Activated CD4-positive, alpha-beta T cell treated with anti-CD3 and anti-CD28 coated beads for 36 hours (primary cell): Measurements from ENCODE around the gene SULT1B1. TPM values are rescaled to one million over a fixed set of nuclear protein-coding genes. Genes with fewer than 3 reads are reported as not detected.

ENCODE experiments used
- ATAC-seq: fragments of 200-7000 bp; cut with Tn5 transposase; one replicate; pipeline ENCODE4 v1.10.0; 2021; ENCODE audit warnings: mild to moderate bottlenecking, moderate library complexity
- CTCF ChIA-PET: fragments of 350-600 bp; sonication (Branson Sonifier 250); formaldehyde crosslinking; loops from one replicate; lab custom pipeline; 2021; ENCODE audit warnings: antibody characterized with exemption; lab: Charles Lee
- POLR2A ChIA-PET: fragments of 350-600 bp; sonication (Branson Sonifier 250); formaldehyde crosslinking; loops from one replicate; lab custom pipeline; 2021; ENCODE audit warnings: antibody characterized with exemption, inconsistent platforms; lab: Charles Lee
- DNase-seq: peaks from one replicate; pipeline ENCODE4 v3.0.0-alpha.2; 2020
- H3K27ac Mint-ChIP-seq: one replicate; pipeline ENCODE4 v1.8.0; 2021; ENCODE audit warnings: mixed read lengths
- H3K27me3 Mint-ChIP-seq: one replicate; pipeline ENCODE4 v1.8.0; 2021; ENCODE audit warnings: mixed read lengths
- H3K36me3 Mint-ChIP-seq: one replicate; pipeline ENCODE4 v1.8.0; 2021; ENCODE audit warnings: low read depth, mixed read lengths
- H3K4me1 Mint-ChIP-seq: one replicate; pipeline ENCODE4 v1.8.0; 2021; ENCODE audit warnings: mixed read lengths
- H3K4me3 Mint-ChIP-seq: one replicate; pipeline ENCODE4 v1.8.0; 2021; ENCODE audit warnings: mild to moderate bottlenecking, moderate library complexity, mixed read lengths
- H3K9me3 Mint-ChIP-seq: one replicate; pipeline ENCODE4 v1.8.0; 2021; ENCODE audit warnings: low read depth, mixed read lengths
- intact Hi-C, 2 experiments: fragments of 100-400 bp; cut with DNase I in 1 of 2; cut with micrococcal nuclease in 1 of 2; formaldehyde crosslinking; loops; one replicate each; pipeline versions ENCODE4 v1.14.2 to v1.15.1; 2022 to 2024; cut with DNase I, micrococcal nuclease
- total RNA-seq, 2 experiments: library from RNA; stranded (reverse); gene quantifications; one replicate each; pipeline ENCODE4 v1.2.3, GENCODE V29; 2021

Gene SULT1B1
- total RNA-seq, 2 experiments from 2014 or later: 2.8 to 2.9 TPM

- Mint-ChIP-seq H3K9me3 (peaks cover 4% of the 10 kb centered on the region), H3K27me3 (no peaks in the 10 kb centered on the region), H3K4me3 (no peak overlapping the region), H3K4me1 (peaks cover 3% of the 10 kb centered on the region), H3K27ac (no peak overlapping the region), H3K36me3 (peaks cover 10% of the 10 kb centered on the region)
- intact Hi-C loops: no loop called here
- CTCF ChIA-PET: no interaction called here
- no peak for ATAC-seq
- no peak for DNase-seq
- POLR2A ChIA-PET: no interaction called here
These were observed 33.4 kb downstream of the SULT1B1 start for GRCh38 chr4:69726971-69727370.

- DNase-seq (no peak), ATAC-seq (no peak)
- H3K9me3 Mint-ChIP-seq: no peaks in the 10 kb centered on the region
- intact Hi-C loops: no loop called here
- ChIA-PET CTCF (no interaction called here), POLR2A (no interaction called here)
- H3K27ac Mint-ChIP-seq: no peak overlapping the region
- no peaks in the 10 kb centered on the region for H3K27me3 Mint-ChIP-seq
- H3K4me3 Mint-ChIP-seq: no peak overlapping the region
- H3K36me3 Mint-ChIP-seq: peaks cover 5% of the 10 kb centered on the region
- H3K4me1 Mint-ChIP-seq: no peaks in the 10 kb centered on the region
These were observed 41.8 kb downstream of the SULT1B1 start for GRCh38 chr4:69718396-69719271.

GRCh38 chr4:69717778-69718177, 42.6 kb downstream of the SULT1B1 start:
- intact Hi-C loops: no loop called here
- no peak overlapping the region for H3K27ac Mint-ChIP-seq
- H3K4me1 Mint-ChIP-seq: no peaks in the 10 kb centered on the region
- H3K9me3 Mint-ChIP-seq: no peaks in the 10 kb centered on the region
- ATAC-seq (no peak), DNase-seq (no peak)
- no peak overlapping the region for H3K4me3 Mint-ChIP-seq
- no peaks in the 10 kb centered on the region for H3K27me3 Mint-ChIP-seq
- CTCF ChIA-PET: interaction anchor here (0.7 kb wide), 1 partner anchor 163 kb away, joined by 3 read pairs; no protein-coding TSS in a partner anchor
- POLR2A ChIA-PET: no interaction called here
- peaks cover 5% of the 10 kb centered on the region for H3K36me3 Mint-ChIP-seq

GRCh38 chr4:69716654-69717053, 43.8 kb downstream of the SULT1B1 start:
- ATAC-seq: no peak
- intact Hi-C loops: no loop called here
- H3K27me3 Mint-ChIP-seq: no peaks in the 10 kb centered on the region
- no peak overlapping the region for H3K27ac Mint-ChIP-seq
- DNase-seq: no peak
- no peaks in the 10 kb centered on the region for H3K9me3 Mint-ChIP-seq
- ChIA-PET POLR2A (no interaction called here), CTCF (no interaction called here)
- H3K4me3 Mint-ChIP-seq: no peak overlapping the region
- H3K4me1 Mint-ChIP-seq: no peaks in the 10 kb centered on the region
- H3K36me3 Mint-ChIP-seq: peaks cover 3% of the 10 kb centered on the region

- ATAC-seq (no peak), DNase-seq (no peak)
- H3K4me3 Mint-ChIP-seq: no peak overlapping the region
- no peaks in the 10 kb centered on the region for H3K36me3 Mint-ChIP-seq
- ChIA-PET CTCF (no interaction called here), POLR2A (no interaction called here)
- no peaks in the 10 kb centered on the region for H3K4me1 Mint-ChIP-seq
- intact Hi-C loops: loop anchor here in 1 of 2 experiments (5.0 kb wide), 1 partner anchor 73 kb away; no protein-coding TSS in a partner anchor
- H3K27ac Mint-ChIP-seq: no peak overlapping the region
- no peaks in the 10 kb centered on the region for H3K27me3 Mint-ChIP-seq
- peaks cover 6% of the 10 kb centered on the region for H3K9me3 Mint-ChIP-seq
These were observed 46.3 kb downstream of the SULT1B1 start for GRCh38 chr4:69714086-69714485.

- DNase-seq (no peak), ATAC-seq (no peak)
- CTCF ChIA-PET: no interaction called here
- H3K27me3 Mint-ChIP-seq: no peaks in the 10 kb centered on the region
- H3K36me3 Mint-ChIP-seq: no peaks in the 10 kb centered on the region
- no peak overlapping the region for H3K27ac Mint-ChIP-seq
- H3K9me3 Mint-ChIP-seq: peaks cover 6% of the 10 kb centered on the region
- no peak overlapping the region for H3K4me3 Mint-ChIP-seq
- POLR2A ChIA-PET: no interaction called here
- H3K4me1 Mint-ChIP-seq: no peaks in the 10 kb centered on the region
- intact Hi-C loops: loop anchor here in 1 of 2 experiments (5.0 kb wide), 1 partner anchor 74 kb away; no protein-coding TSS in a partner anchor
These were observed 46.8 kb downstream of the SULT1B1 start for GRCh38 chr4:69713593-69713992.

- ChIA-PET POLR2A (no interaction called here), CTCF (interaction anchor here (0.7 kb wide), 1 partner anchor 473 kb away, joined by 3 read pairs; no protein-coding TSS in a partner anchor)
- H3K36me3 Mint-ChIP-seq: no peaks in the 10 kb centered on the region
- H3K4me3 Mint-ChIP-seq: no peak overlapping the region
- H3K9me3 Mint-ChIP-seq: peaks cover 6% of the 10 kb centered on the region
- intact Hi-C loops: loop anchor here in 1 of 2 experiments (5.0 kb wide), 1 partner anchor 77 kb away; no protein-coding TSS in a partner anchor
- DNase-seq: no peak
- ATAC-seq: no peak
- no peaks in the 10 kb centered on the region for H3K27me3 Mint-ChIP-seq
- H3K27ac Mint-ChIP-seq: no peak overlapping the region
- peaks cover 5% of the 10 kb centered on the region for H3K4me1 Mint-ChIP-seq
These were observed 49.8 kb downstream of the SULT1B1 start for GRCh38 chr4:69710580-69710979.

- intact Hi-C loops: no loop called here
- H3K9me3 Mint-ChIP-seq: peaks cover 6% of the 10 kb centered on the region
- ATAC-seq (no peak), DNase-seq (no peak)
- no peak overlapping the region for H3K27ac Mint-ChIP-seq
- CTCF ChIA-PET: interaction anchor here (0.9 kb wide), 1 partner anchor 9 kb away, joined by 3 read pairs; no protein-coding TSS in a partner anchor
- no peaks in the 10 kb centered on the region for H3K36me3 Mint-ChIP-seq
- H3K27me3 Mint-ChIP-seq: no peaks in the 10 kb centered on the region
- H3K4me3 Mint-ChIP-seq: no peak overlapping the region
- peaks cover 5% of the 10 kb centered on the region for H3K4me1 Mint-ChIP-seq
- POLR2A ChIA-PET: no interaction called here
These were observed 52.2 kb downstream of the SULT1B1 start for GRCh38 chr4:69708211-69708610.

GRCh38 chr4:69707807-69708206, 52.6 kb downstream of the SULT1B1 start:
- peaks cover 5% of the 10 kb centered on the region for H3K4me1 Mint-ChIP-seq
- ATAC-seq: no peak
- CTCF ChIA-PET: interaction anchor here (0.9 kb wide), 1 partner anchor 9 kb away, joined by 3 read pairs; no protein-coding TSS in a partner anchor
- intact Hi-C loops: no loop called here
- H3K9me3 Mint-ChIP-seq: peaks cover 6% of the 10 kb centered on the region
- POLR2A ChIA-PET: no interaction called here
- H3K27me3 Mint-ChIP-seq: no peaks in the 10 kb centered on the region
- no peak for DNase-seq
- H3K36me3 Mint-ChIP-seq: no peaks in the 10 kb centered on the region
- no peak overlapping the region for H3K4me3 Mint-ChIP-seq
- H3K27ac Mint-ChIP-seq: no peak overlapping the region

GRCh38 chr4:69702201-69702600, 58.2 kb downstream of the SULT1B1 start:
- ATAC-seq (no peak), DNase-seq (no peak)
- no peaks in the 10 kb centered on the region for H3K27me3 Mint-ChIP-seq
- H3K9me3 Mint-ChIP-seq: peaks cover 5% of the 10 kb centered on the region
- intact Hi-C loops: no loop called here
- H3K36me3 Mint-ChIP-seq: no peaks in the 10 kb centered on the region
- no peak overlapping the region for H3K27ac Mint-ChIP-seq
- no peaks in the 10 kb centered on the region for H3K4me1 Mint-ChIP-seq
- ChIA-PET POLR2A (no interaction called here), CTCF (no interaction called here)
- no peak overlapping the region for H3K4me3 Mint-ChIP-seq

- Mint-ChIP-seq H3K27me3 (no peaks in the 10 kb centered on the region), H3K4me3 (no peak overlapping the region), H3K4me1 (no peaks in the 10 kb centered on the region), H3K36me3 (no peaks in the 10 kb centered on the region), H3K9me3 (peaks cover 5% of the 10 kb centered on the region), H3K27ac (no peak overlapping the region)
- ATAC-seq: no peak
- ChIA-PET POLR2A (no interaction called here), CTCF (interaction anchor here (0.6 kb wide), 1 partner anchor 1163 kb away, joined by 3 read pairs; no protein-coding TSS in a partner anchor)
- DNase-seq: no peak
- intact Hi-C loops: no loop called here
These were observed 58.7 kb downstream of the SULT1B1 start for GRCh38 chr4:69701696-69702095.
